ENCODE data around the gene ATP9A. TPM values are rescaled to one million over a fixed set of nuclear protein-coding genes. Genes with fewer than 3 reads are reported as not detected.

ATP9A gene
- polyA plus RNA-seq, 1 of the 3 experiments (the other 2 are of a cell fraction), result 11.0 TPM

- H3K9me3 ChIP-seq, result no peaks in the 10 kb centered on the region
- H3F3A ChIP-seq (replicated peaks; ENCODE audit: insufficient read depth), result peaks cover 2% of the 10 kb centered on the region
- H3K79me2 ChIP-seq (ENCODE audit: insufficient read depth), result no peaks in the 10 kb centered on the region
- DNase-seq, result no peak
- H3K27ac ChIP-seq (ENCODE audit: low read depth in 2 of 2, low read length in 1 of 2), result no peak overlapping the region
- ChIA-PET POLR2A (no interaction called here), CTCF (interaction anchor here (0.6 to 1.1 kb wide), 4 partner anchors 13 to 134 kb away, joined by 3 to 4 read pairs (median 4); no protein-coding TSS in a partner anchor)
- TF ChIP-seq NRF1 (IDR thresholded peaks at IDR 0.05; ENCODE audit: low read depth, low read length) (no peak), RAD21 (IDR thresholded peaks at IDR 0.05; ENCODE audit: low read length) (no peak), TEAD4 (IDR thresholded peaks at IDR 0.05; ENCODE audit: borderline replicate concordance, insufficient read depth) (no peak), CHD2 (IDR thresholded peaks at IDR 0.05; ENCODE audit: low read length, partially characterized antibody) (no peak), EZH2phosphoT487 (IDR thresholded peaks at IDR 0.05; ENCODE audit: borderline replicate concordance, low read depth) (no peak), TAF1 (IDR thresholded peaks at IDR 0.05; ENCODE audit: borderline replicate concordance, low read depth, low read length) (no peak), FOXM1 (IDR thresholded peaks at IDR 0.05; ENCODE audit: low read depth) (no peak), SIN3A (IDR thresholded peaks at IDR 0.05; ENCODE audit: borderline replicate concordance, low read depth, low read length) (no peak), MEF2A (IDR thresholded peaks at IDR 0.05; ENCODE audit: borderline replicate concordance, low read depth) (no peak), JUND (IDR thresholded peaks at IDR 0.05) (no peak), RXRA (IDR thresholded peaks at IDR 0.05; ENCODE audit: borderline replicate concordance, low read depth) (no peak), GABPA (IDR thresholded peaks at IDR 0.05; ENCODE audit: low read depth) (no peak), MAX (IDR thresholded peaks at IDR 0.05; ENCODE audit: low read depth) (no peak), SMC3 (IDR thresholded peaks at IDR 0.05; ENCODE audit: low read depth, low read length) (no peak), USF2 (IDR thresholded peaks at IDR 0.05; ENCODE audit: borderline replicate concordance, low read depth, low read length) (no peak), ZBTB33 (IDR thresholded peaks at IDR 0.05; ENCODE audit: borderline replicate concordance, low read depth) (no peak), RFX5 (IDR thresholded peaks at IDR 0.05; ENCODE audit: low read length) (no peak), ELF1 (IDR thresholded peaks at IDR 0.05) (no peak)
- TF ChIP-seq, protein P1, sequence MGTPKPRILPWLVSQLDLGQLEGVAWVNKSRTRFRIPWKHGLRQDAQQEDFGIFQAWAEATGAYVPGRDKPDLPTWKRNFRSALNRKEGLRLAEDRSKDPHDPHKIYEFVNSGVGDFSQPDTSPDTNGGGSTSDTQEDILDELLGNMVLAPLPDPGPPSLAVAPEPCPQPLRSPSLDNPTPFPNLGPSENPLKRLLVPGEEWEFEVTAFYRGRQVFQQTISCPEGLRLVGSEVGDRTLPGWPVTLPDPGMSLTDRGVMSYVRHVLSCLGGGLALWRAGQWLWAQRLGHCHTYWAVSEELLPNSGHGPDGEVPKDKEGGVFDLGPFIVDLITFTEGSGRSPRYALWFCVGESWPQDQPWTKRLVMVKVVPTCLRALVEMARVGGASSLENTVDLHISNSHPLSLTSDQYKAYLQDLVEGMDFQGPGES (IDR thresholded peaks at IDR 0.05; ENCODE audit: low read depth, low read length), result no peak
- TF ChIP-seq, protein P2, sequence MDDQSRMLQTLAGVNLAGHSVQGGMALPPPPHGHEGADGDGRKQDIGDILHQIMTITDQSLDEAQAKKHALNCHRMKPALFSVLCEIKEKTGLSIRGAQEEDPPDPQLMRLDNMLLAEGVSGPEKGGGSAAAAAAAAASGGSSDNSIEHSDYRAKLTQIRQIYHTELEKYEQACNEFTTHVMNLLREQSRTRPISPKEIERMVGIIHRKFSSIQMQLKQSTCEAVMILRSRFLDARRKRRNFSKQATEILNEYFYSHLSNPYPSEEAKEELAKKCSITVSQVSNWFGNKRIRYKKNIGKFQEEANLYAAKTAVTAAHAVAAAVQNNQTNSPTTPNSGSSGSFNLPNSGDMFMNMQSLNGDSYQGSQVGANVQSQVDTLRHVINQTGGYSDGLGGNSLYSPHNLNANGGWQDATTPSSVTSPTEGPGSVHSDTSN (IDR thresholded peaks at IDR 0.05), result no peak
- H3K9me2 ChIP-seq, result no peaks in the 10 kb centered on the region
- no peak overlapping the region for H3K9ac ChIP-seq
- peaks cover 9 to 14% of the 10 kb centered on the region in 2 experiments for H3K36me3 ChIP-seq (replicated peaks in 1 of 2; ENCODE audit: control insufficient read depth in 1 of 2, insufficient read depth in 2 of 2, low read length in 1 of 2)
- no peak overlapping the region for H3K4me3 ChIP-seq (ENCODE audit: low read depth in 2 of 2, low read length in 1 of 2)
- H3K4me1 ChIP-seq (ENCODE audit: control insufficient read depth in 1 of 2, insufficient read depth in 2 of 2, low read depth in 1 of 2, low read length in 1 of 2), result peaks cover 0 to 1% of the 10 kb centered on the region in 2 experiments; a peak in 1 of 4 replicates
- H3K4me2 ChIP-seq, result no peak overlapping the region
- WGBS (ENCODE audit: low lambda C conversion rate), result 92% methylated on average over 8 of the region's 8 CpGs
- H4K20me1 ChIP-seq (ENCODE audit: insufficient read depth), result no peaks in the 10 kb centered on the region
- H2AFZ ChIP-seq (ENCODE audit: low read depth), result no peak overlapping the region
- no peaks in the 10 kb centered on the region for H3K27me3 ChIP-seq (ENCODE audit: insufficient read depth)
Measured at GRCh38 chr20:51667002-51667408, 101.2 kb downstream of the ATP9A start.
